Esophagus squamous epithelium (tissue), 4 donors: ENCODE results near the gene PRKAR2B.

ENCODE experiments used
- CTCF ChIP-seq, 6 experiments: fragments of 450-650 bp in 4 of 6; fragments of 200-600 bp in 2 of 6; sonication (generic) in 2 of 6; IDR thresholded peaks; one replicate each; pipeline ENCODE4 v1.5.1; 2016 to 2019; ENCODE audit warnings: antibody characterized with exemption in 6 of 6, mild to moderate bottlenecking in 4 of 6, moderate library complexity in 4 of 6
- POLR2A ChIP-seq, 4 donors: fragments of 450-650 bp; IDR thresholded peaks; one replicate each; pipeline ENCODE4 v1.6.1; 2017; ENCODE audit warnings: antibody characterized with exemption in 4 of 4, mild to moderate bottlenecking in 4 of 4, moderate library complexity in 3 of 4

GRCh38 chr7:107152011-107152410 is 107.5 kb downstream of the PRKAR2B start:
- no peak for TF ChIP-seq CTCF (IDR thresholded peaks at IDR 0.05)
- TF ChIP-seq POLR2A (IDR thresholded peaks at IDR 0.05) = no peak
